Endometrial microvascular endothelial cells (primary cell): ENCODE data around the gene MSL1. TPM values are rescaled to one million over a fixed set of nuclear protein-coding genes. Genes with fewer than 3 reads are reported as not detected.

Experiments
- in situ Hi-C: cut with HindIII; loops from 2 replicates; pipeline ENCODE4 v1.10.0; 2017; ENCODE audit warnings: low sequenced_read_pairs, low pct_unique_long_range_greater_than_20kb; ENCODE audit errors: inconsistent ontology term
- total RNA-seq: library from RNA; depleted of rRNA; stranded (reverse); fragments of >200 nt; gene quantifications from one replicate; pipeline ENCODE4 v1.2.3, GENCODE V29; 2015; ENCODE audit errors: inconsistent ontology term

Gene MSL1
- total RNA-seq, 1 donor from 2014 or later, result 78.9 TPM

DNA sequence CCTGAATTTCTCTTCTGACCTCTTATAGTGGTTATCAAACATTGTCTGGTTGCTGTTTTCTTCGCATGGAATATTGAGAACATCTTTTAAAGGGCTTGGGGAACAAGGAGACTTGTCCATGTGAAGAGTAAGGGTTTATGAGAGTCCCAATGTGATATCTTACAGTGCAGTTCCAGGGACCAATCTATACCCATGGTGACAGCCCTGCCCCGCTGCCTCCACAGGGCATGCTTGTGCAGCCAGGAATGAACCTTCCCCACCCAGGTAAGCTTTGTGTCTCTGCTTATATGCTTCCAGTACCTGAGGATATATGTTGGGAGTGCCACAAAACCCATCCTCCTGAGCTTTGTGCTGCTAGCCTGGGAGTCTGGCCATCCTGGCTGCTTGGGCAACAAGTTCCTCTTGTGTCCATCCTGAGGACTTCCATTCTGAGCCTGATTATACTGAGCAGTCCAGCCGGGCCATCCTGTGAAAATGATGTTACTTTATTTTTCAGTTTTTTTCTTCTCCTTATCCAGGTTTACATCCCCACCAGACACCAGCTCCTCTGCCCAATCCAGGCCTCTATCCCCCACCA is 46.0 kb downstream of the MSL1 start:
- in situ Hi-C loops, result no loop called here

DNA sequence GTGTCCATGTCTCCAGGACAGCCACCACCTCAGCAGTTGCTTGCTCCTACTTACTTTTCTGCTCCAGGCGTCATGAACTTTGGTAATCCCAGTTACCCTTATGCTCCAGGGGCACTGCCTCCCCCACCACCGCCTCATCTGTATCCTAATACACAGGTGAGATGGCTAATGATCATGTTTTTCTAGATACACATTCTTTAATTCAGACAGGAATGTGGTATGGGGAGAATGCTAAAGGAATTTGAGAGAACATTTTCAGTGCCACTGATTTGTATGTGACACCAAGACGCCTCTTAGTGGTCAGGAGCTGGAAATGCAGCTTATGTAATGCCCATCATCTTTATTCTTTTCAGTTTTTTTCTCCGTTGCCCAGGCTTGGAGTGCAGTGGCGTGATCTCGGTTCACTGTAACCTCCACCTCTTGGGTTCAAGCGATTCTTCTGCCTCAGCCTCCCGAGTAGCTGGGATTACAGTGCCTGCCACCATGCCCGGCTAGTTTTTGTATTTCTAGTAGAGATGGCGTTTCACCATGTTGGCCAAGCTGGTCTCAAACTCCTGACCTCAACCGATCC is 46.6 kb downstream of the MSL1 start:
- in situ Hi-C loops, result no loop called here

DNA sequence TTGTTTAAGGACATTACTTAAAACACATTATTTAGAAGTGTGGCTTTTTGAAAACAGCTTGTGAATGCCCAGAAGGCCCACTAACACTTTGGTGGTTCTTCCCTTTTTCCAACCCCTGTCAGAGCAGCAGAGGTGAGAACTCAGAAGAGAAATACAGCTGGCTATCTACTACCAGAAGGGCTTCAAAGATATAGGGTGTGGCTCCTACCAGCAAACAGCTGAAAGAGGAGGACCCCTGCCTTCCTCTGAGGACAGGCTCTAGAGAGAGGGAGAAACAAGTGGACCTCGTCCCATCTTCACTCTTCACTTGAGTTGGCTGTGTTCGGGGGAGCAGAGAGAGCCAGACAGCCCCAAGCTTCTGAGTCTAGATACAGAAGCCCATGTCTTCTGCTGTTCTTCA is 48.6 kb downstream of the MSL1 start:
- in situ Hi-C loops, result no loop called here

DNA sequence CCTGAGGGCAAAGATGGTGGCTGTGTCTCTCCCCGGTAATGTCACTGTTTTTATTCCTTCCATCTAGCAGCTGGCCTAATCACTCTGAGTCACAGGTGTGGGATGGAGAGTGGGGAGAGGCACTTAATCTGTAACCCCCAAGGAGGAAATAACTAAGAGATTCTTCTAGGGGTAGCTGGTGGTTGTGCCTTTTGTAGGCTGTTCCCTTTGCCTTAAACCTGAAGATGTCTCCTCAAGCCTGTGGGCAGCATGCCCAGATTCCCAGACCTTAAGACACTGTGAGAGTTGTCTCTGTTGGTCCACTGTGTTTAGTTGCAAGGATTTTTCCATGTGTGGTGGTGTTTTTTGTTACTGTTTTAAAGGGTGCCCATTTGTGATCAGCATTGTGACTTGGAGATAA is 50.0 kb downstream of the MSL1 start:
- in situ Hi-C loops, result no loop called here

DNA sequence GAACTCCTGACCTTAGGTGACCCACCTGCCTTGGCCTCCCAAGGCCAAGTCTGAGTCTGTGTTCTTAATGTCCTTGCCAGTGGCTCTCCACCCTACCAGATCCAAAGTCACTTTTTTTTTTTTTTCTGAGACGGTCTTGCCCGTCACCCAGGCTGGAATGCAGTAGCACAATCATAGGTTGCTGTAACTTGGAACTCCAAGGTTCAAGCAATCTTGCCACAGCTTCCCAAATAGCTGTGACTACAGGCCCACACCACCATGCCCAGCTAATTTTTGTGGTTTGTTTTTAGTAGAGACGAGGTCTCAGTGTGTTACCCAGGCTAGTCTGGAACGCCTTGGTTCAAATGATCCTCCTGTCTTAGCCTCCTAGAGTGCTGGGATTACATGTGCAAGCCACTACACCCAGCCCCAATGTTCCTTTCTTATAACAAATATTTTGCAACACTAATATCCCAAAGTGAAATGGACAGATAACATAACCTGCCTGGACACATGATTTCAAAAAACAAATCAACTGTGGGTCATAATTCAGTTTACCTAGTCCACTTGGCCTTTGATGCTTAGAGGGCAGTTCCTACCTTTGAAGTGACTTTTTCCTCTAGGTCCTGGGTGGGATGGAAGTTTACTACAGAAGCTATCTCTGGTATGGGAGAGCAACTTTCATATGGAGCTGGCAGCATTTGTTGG is 51.5 kb downstream of the MSL1 start:
- in situ Hi-C loops, result no loop called here

DNA sequence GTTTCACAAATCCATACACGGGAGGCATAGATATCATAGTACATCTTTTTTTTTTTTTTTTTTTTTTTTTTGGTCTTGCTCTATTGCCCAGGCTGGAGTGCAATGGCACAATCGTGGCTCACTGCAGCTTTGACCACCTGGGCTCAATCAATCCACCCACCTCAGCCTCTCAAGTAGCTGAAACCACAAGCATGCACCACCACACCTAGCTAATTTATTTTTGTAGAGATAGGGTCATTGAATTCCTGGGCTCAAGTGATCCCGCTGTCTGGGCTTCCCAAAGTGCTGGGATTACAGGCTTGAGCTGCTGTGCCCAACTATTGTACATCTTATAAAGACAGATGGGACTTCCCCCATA is 52.0 kb downstream of the MSL1 start:
- in situ Hi-C loops, result no loop called here

DNA sequence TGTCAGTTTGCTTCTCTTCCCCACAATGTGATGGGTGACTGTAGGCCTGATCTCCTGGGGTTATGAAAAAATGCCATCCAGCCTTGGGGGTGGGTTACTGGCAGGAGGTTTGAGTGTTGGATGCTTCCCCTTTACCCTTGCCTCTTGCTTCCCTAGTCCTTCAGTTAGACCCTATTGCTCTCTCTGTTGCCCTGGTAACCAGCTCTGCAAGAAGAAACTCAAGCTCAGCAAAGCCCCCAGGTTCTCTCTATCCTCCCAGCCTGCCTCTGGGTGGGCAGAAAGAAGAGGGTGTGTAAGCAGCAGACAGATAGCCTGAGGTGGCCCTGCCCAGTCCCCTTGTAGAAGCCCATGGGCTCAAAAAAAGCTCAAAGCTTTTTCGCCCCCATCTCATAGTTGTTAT is 52.7 kb downstream of the MSL1 start:
- in situ Hi-C loops, result no loop called here

DNA sequence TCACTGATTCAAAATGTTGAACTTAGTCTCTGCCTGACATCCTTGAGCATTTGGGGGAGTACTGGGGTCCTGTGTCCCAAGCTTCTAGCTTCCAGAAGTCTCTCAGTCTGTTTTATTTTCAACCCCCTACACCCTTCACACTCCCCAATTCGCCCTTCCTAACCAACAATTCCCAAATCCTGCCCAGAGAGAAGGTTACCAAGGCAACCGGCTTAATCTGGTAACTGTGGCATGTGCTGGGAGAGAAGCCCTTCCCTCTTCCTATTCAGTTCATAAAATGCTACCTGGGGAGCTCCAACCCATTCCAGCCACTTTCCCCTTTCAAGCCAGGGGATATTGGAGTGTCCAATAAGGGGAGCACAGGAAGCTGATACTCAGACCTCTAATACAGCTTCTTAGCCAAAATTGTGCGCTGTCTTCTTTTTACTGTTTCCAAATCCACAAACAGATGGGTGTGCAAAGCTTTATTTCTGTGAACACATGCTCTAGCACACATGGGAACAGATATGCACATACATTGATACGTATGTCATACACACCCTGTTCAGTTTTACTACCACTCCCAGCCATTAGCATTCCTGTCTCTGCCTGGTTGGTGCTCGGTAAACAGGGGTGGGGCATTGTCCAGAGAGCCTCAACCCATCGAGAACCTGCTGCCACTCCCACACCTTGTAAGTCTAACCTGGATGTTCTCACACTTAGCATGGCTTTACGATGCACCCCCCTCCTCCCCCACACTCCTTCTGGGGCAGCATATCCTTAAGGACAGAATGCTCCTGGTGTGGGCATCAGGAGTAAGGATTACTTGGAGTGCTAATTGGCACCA is 54.4 kb downstream of the MSL1 start:
- in situ Hi-C loops, result no loop called here

DNA sequence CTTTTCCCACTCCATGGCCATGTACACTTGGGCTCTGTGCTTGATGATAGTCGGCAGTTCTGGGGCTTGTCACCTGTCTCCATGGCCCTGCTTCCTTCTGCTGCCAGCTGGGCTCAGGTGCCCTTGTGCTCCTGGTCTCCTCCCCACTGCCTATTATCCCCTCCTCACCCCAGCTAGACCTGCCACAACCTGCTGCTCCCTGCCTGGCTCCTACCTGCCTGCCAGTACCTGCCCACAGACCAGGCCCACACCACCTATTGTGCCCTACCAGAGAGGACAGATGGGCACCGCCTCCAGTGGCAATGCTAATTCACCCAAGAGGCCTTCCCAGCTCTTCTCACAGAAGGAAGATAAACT is 55.0 kb downstream of the MSL1 start:
- in situ Hi-C loops, result no loop called here

DNA sequence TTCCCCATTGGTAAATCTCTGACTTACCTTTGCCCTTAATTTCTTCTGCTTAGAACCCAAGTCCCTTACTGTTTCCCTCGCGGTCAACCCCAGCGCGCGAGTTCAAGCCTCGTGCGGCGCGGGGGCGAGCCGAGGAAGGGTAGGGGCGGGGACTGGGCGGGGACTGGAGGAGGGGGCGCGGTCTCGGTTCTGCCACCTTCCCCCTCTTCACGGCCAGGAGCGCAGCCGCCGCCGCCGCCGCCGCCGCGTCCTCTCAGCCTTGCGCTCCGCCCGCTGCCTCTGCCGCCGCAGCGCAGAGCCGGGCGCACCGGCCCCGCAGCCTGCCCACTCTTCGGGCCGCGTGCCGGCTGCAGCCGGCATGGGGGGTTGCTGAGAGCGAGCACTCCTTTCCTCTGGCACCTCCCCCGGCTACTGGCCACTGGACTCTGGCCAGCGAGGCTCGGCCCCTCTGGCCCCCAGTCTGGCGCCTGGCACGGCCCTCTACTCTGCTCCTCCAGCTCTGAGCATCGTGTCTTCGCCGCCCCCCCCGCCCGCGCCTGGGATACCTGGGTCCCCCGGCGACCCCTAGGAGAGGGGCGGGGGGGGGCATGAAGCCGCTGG is 55.6 kb downstream of the MSL1 start, which contains the start of gene RAPGEFL1:
TSS of gene RAPGEFL1 (plus strand) at position 196 of the 600 bp plus-strand sequence. CDS start at position 588, 392 bp downstream.
- in situ Hi-C loops, result no loop called here

DNA sequence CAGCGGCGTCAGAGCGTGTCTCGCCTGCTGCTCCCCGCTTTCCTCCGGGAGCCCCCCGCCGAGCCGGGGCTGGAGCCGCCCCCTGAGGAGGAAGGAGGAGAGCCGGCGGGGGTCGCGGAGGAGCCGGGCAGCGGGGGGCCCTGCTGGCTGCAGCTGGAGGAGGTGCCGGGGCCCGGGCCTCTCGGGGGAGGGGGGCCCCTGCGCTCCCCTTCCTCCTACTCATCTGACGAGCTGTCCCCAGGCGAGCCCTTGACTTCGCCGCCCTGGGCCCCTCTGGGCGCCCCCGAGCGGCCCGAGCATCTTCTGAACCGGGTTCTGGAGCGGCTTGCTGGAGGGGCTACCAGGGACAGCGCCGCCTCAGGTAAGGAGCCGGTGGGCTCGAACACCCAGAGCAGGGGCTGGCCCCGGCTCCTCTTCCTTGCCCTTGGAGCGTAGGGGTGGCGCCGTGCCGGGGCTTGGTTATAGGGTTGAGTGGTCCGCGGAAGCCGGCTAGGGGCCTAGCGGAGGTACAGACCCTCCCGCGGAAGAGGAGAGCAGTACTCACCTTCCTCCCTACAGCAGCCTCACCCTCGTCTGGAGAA is 56.3 kb downstream of the MSL1 start:
- in situ Hi-C loops, result no loop called here

DNA sequence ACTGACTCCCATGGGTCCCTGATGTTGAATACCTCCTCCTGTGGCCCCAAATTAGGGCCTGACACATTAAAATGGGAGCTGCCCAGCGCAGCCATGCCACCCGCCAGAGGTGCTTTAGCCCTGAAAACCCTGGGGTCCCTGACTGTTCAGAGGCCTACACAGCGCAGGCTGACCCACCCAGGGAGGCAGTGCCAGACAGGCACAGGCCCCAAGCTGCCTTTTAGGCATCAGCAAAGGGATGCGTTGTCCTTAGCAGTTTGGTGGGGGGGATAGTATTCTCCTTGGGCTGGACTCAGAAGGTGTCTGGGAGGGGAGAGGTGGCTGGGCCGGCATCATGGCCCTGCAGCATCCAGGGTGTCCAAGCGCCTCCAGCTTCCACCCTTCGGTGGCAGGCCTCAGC is 56.9 kb downstream of the MSL1 start:
- in situ Hi-C loops, result no loop called here

DNA sequence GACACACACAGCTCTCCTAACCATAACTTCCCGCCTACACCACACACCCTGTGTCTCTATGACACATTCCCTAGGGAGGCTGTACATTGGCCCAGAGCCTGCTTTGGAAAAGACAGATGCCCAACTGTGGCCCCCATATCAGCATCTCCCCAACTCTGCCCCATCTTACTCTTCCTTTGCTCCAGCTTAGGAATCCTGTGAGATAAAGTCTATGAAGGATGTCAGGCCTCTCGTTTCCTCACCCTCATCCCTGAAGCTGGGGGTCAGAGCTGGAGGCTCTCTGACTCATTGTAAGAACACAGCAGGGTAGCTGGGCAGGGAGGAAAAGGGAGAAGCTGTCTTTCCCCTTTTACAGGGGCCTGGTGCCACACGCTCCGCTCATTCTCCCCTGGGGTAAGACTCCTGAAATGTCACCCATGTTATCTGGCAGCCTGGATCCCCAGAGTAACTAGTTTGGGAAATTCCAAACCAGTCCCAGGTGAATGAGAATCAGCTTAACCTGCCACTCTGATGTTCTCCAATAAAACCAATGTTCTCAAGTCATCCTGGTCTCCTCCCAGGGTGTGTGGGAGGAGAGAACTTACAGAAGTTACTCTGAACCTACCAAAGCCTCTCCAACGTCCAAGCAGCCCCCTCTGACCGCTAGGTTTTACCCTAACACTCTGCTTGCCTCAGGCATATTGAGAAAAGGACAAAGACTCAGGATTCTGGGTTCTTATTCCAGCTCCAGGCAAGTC is 58.3 kb downstream of the MSL1 start:
- in situ Hi-C loops, result no loop called here

DNA sequence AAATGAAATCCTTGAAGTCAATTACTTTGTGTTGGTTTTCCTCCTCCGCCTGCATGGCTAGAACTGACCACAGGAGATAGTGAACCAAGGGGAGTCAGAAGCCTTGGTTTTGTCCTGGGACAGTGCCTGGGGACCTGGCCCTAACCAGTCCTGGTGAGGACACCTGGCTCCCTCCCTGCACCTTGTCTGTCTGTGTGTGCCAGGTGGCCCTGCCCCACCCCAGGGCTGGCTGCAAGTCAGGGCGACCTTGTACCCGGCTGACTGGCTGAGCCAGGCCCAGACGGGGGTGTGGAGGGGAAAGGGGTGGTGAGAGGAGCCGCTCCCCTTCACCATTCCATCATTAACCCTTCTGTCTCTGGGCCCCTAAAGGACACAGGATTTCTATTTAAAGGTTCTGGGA is 58.9 kb downstream of the MSL1 start:
- in situ Hi-C loops, result no loop called here

DNA sequence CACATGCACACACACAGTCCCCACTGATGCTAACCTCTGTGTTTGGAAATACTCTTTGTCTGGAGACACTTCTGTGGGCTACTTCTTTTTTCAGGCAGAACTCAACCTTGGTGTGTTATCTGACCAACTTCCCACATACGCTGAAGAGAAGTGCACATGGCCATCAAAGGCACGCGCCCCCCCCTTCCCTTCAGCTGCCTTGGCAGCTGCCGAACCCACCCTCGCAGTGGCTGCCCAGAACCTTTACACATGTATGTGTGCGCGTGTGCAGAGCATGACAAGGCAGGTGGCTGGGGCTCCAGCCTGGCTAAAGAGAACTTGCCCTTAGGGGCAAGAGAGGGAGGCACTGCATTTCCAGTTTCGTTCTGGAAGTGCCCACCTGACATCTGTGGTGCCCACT is 59.4 kb downstream of the MSL1 start:
- in situ Hi-C loops, result no loop called here

DNA sequence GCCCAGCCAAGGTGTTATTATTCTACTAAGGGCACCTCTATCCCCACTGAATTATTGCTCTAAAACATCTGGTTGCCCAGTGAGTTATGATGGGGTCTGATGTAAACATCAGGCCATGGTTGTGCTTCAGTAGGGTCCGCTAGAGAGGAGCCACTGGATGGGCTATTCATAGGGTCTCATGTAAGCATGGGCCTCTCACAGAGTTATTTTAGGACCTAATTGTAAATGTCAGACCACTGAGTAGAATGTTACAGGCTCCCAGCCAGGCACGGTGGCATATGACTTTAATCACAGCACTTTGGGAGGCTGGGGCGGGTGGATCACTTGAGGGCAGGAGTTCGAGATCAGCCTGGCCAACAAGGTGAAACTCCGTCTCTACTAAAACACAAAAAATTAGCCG is 60.8 kb downstream of the MSL1 start:
- in situ Hi-C loops, result no loop called here
